Muscle of leg (tissue), 11 donors: ENCODE data around the gene CRBN. TPM values are rescaled to one million over a fixed set of nuclear protein-coding genes. Genes with fewer than 3 reads are reported as not detected.

Experiments used
- DNase-seq: peaks from one replicate; pipeline ENCODE4 v3.0.0; 2013
- H3K27ac ChIP-seq: one replicate; pipeline ENCODE4 v1.5.1; 2013; ENCODE audit warnings: mild to moderate bottlenecking, low read length, control low read depth
- H3K27me3 ChIP-seq: one replicate; pipeline ENCODE4 v1.6.1; 2013; ENCODE audit warnings: low read length; ENCODE audit not compliant: control insufficient read depth, insufficient read depth
- H3K36me3 ChIP-seq: one replicate; pipeline ENCODE4 v1.6.1; 2013; ENCODE audit warnings: low read length; ENCODE audit not compliant: control insufficient read depth, insufficient read depth
- H3K4me1 ChIP-seq: one replicate; pipeline ENCODE4 v1.6.1; 2013; ENCODE audit warnings: low read length; ENCODE audit not compliant: control insufficient read depth, insufficient read depth
- H3K4me3 ChIP-seq: one replicate; pipeline ENCODE4 v1.5.1; 2013; ENCODE audit warnings: low read length, control low read depth
- H3K9me3 ChIP-seq: replicated peaks from 2 replicates; pipeline ENCODE4 v1.6.1; 2013; ENCODE audit warnings: low read depth, low read length; ENCODE audit not compliant: control insufficient read depth
- WGBS: methylation state at CpG from one replicate; pipeline ENCODE4 v1.1.5; 2013; ENCODE audit warnings: missing lambda C conversion rate; ENCODE audit not compliant: insufficient coverage; 5-methylcytosine and 5-hydroxymethylcytosine counted together
- polyA plus RNA-seq, 8 donors: library from polyadenylated mRNA; unstranded; fragments of 120-200 nt; gene quantifications; one replicate each; pipeline versions ENCODE4 v1.2.1 to v1.2.3, GENCODE V29; 2013; ENCODE audit warnings: inconsistent platforms in 1 of 8, low replicate concordance in 1 of 8; ENCODE audit not compliant: insufficient read length in 8 of 8, insufficient read depth in 1 of 8
- total RNA-seq: library from RNA; stranded (reverse); fragments of 120-200 nt; gene quantifications from one replicate; pipeline ENCODE4 v1.2.4, GENCODE V29; 2013

CRBN gene
- total and polyA plus RNA-seq, 9 donors: 30.0 to 52.3 (median 36.9) TPM

DNA sequence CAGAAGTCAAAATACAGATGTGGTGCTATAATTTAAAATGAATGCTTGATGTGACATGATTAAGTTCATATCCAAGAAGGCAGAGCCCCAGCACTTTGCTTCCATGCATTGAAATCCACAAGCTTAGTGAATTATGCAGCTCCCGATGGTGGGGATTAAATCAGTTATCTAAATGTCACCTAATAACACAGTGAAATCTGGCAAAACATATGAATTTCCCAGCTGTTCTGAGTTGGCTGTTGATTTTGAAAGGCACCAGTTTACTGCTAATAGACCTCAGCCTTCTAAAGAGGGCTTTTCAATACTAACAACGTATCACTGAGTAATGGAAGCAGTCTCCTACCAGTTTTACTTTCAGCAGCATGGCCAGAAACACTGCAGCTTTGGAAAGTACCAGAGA lies 19.8 kb upstream of the CRBN start:
- Histone ChIP-seq H3K36me3 (no peaks in the 10 kb centered on the region), H3K4me1 (no peaks in the 10 kb centered on the region), H3K27me3 (no peaks in the 10 kb centered on the region), H3K27ac (no peak overlapping the region), H3K4me3 (no peak overlapping the region), H3K9me3 (no peaks in the 10 kb centered on the region)
- DNase-seq: no peak
- WGBS: no CpG with 5 or more reads among the region's 2 CpGs

GRCh38 chr3:3196148-3196861 lies 16.8 kb upstream of the CRBN start:
- Histone ChIP-seq H3K27ac (no peak overlapping the region), H3K36me3 (no peaks in the 10 kb centered on the region), H3K4me3 (no peak overlapping the region), H3K27me3 (no peaks in the 10 kb centered on the region), H3K9me3 (no peaks in the 10 kb centered on the region), H3K4me1 (no peaks in the 10 kb centered on the region)
- 71% methylated on average over 1 of the region's 6 CpGs for WGBS
- no peak for DNase-seq

- Histone ChIP-seq H3K27ac (no peak overlapping the region), H3K4me3 (no peak overlapping the region), H3K9me3 (no peaks in the 10 kb centered on the region), H3K4me1 (no peaks in the 10 kb centered on the region), H3K36me3 (no peaks in the 10 kb centered on the region), H3K27me3 (no peaks in the 10 kb centered on the region)
- no peak for DNase-seq
Measured at GRCh38 chr3:3194861-3195260, 15.4 kb upstream of the CRBN start.

GRCh38 chr3:3192286-3192675 lies 12.8 kb upstream of the CRBN start:
- Histone ChIP-seq H3K4me1 (no peaks in the 10 kb centered on the region), H3K27ac (no peak overlapping the region), H3K4me3 (no peak overlapping the region), H3K27me3 (no peaks in the 10 kb centered on the region), H3K36me3 (no peaks in the 10 kb centered on the region), H3K9me3 (no peaks in the 10 kb centered on the region)
- WGBS: 50% methylated on average over 1 of the region's 2 CpGs
- no peak for DNase-seq

- WGBS: no CpG with 5 or more reads among the region's 4 CpGs
- H3K4me3 ChIP-seq: no peak overlapping the region
- H3K27ac ChIP-seq: no peak overlapping the region
- H3K36me3 ChIP-seq: no peaks in the 10 kb centered on the region
- H3K27me3 ChIP-seq: no peaks in the 10 kb centered on the region
- no peak for DNase-seq
- H3K4me1 ChIP-seq: no peaks in the 10 kb centered on the region
- peaks cover 2% of the 10 kb centered on the region for H3K9me3 ChIP-seq
Measured at GRCh38 chr3:3191675-3192285, 12.3 kb upstream of the CRBN start.

GRCh38 chr3:3189961-3190360 lies 10.5 kb upstream of the CRBN start:
- H3K36me3 ChIP-seq: no peaks in the 10 kb centered on the region
- DNase-seq: no peak
- no CpG with 5 or more reads among the region's 1 CpG for WGBS
- H3K9me3 ChIP-seq: peaks cover 6% of the 10 kb centered on the region
- no peaks in the 10 kb centered on the region for H3K4me1 ChIP-seq
- no peak overlapping the region for H3K4me3 ChIP-seq
- H3K27me3 ChIP-seq: no peaks in the 10 kb centered on the region
- H3K27ac ChIP-seq: no peak overlapping the region

DNA sequence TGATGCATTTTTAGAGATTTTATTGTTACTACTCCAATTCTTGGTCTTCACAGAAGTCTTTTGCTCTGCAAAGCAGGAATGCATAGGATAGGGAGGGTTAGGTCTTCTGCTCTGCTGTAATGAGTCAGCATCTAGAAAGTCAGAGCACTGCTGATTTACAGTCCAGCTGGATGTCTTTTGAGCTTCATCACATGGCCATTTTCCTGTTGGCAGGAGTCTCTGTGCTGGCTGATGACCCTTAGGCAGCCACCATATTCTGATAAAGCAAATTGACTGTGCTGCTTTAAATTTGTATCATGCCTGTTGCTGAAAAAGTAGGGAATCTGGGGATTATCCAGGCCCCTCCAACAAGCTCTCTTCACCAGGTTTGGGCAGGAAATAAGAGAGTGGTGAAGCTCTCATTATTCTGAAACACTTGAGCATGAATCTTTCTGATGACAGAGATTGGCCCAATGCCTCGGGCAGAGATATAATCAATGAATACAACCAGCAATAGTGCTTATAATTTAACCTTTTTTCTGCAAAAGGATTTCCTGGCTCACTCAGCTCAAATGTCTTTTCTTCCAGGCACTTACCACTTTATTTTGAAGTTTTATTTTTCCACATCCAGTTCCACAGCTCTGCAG lies 9.7 kb upstream of the CRBN start:
- H3K36me3 ChIP-seq: no peaks in the 10 kb centered on the region
- DNase-seq: no peak
- peaks cover 6% of the 10 kb centered on the region for H3K9me3 ChIP-seq
- H3K4me3 ChIP-seq: no peak overlapping the region
- no CpG with 5 or more reads among the region's 1 CpG for WGBS
- H3K4me1 ChIP-seq: no peaks in the 10 kb centered on the region
- H3K27me3 ChIP-seq: no peaks in the 10 kb centered on the region
- H3K27ac ChIP-seq: no peak overlapping the region

GRCh38 chr3:3184876-3185275 lies 5.4 kb upstream of the CRBN start:
- Histone ChIP-seq H3K9me3 (peaks cover 6% of the 10 kb centered on the region), H3K4me3 (no peak overlapping the region), H3K4me1 (peaks cover under 1% of the 10 kb centered on the region), H3K36me3 (no peaks in the 10 kb centered on the region), H3K27ac (no peak overlapping the region), H3K27me3 (peaks cover 5% of the 10 kb centered on the region)
- WGBS: 60% methylated on average over 1 of the region's 2 CpGs
- DNase-seq: no peak

DNA sequence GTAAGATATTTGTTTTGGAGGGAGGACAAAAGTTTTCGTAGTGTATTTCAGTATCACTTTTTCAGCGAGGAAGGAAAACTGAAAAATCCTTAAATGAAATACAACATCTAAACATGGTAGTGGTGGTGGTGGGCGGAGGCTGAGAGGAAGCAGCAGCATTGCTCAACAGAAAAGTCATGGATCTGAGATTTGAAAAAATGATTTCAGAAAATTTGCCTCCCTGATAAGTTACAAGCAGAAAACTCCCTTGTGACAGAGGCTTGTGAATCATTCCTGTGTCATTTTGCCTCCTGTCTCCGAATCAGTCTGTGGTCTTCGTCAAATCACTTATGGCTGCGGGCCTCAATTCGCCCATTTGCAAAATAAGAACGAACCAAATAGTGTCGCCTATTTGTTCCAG lies 965 bp upstream of the CRBN start:
- Histone ChIP-seq H3K36me3 (no peaks in the 10 kb centered on the region), H3K27ac (no peak overlapping the region), H3K4me1 (peaks cover 10% of the 10 kb centered on the region), H3K9me3 (no peaks in the 10 kb centered on the region), H3K27me3 (peaks cover 5% of the 10 kb centered on the region), H3K4me3 (no peak overlapping the region)
- 51% methylated on average over 3 of the region's 9 CpGs for WGBS
- no peak for DNase-seq

DNA sequence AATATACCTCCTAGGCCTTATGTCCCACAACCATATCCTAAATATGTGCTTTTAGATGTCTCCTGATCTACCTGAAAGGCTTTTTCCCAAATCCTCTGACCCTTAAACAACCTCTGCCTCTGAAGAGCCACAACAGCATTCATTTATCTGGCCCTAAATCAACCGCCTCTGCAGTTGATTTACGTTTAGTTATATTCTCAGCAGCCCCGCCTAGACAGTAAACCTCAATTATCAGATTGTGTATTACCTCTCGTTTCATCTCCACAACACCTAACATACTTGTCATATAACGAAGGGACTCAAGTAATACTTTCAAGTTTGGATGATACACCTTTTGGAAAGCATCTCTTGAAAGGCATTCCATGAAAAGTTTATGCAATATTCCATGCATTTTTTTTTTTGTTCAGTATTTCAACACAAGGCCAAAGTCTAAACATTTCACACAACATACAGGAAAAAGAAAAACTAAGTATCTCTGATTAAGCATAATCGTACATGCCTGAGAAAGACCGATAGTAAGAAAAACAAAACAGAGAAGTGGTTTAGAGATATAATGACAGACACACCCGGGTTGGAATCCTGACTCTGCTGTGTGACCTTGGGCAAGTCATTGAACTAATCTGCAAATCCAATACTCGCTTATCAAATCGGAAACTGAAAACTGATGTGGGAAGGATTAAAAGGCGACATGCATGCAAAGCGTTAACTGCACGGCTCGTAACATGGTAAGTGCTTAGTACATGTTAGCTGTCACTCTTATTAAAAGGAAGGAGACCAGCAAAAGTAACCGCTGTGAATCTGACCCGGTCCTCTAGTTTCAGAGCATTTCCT lies 778 bp downstream of the CRBN start:
- Histone ChIP-seq H3K27me3 (peaks cover 2% of the 10 kb centered on the region), H3K4me1 (peaks cover 10% of the 10 kb centered on the region), H3K9me3 (no peaks in the 10 kb centered on the region), H3K36me3 (peaks cover 8% of the 10 kb centered on the region), H3K27ac (no peak overlapping the region), H3K4me3 (peak overlapping the region; percentile 70)
- 23% methylated on average over 9 of the region's 16 CpGs for WGBS
- DNase-seq: no peak
